Endothelial cell of umbilical vein (primary cell): ENCODE results near the gene SOHLH2. TPM values are rescaled to one million over a fixed set of nuclear protein-coding genes. Genes with fewer than 3 reads are reported as not detected.

Experiments
- BruUV-seq: library from RNA; stranded (reverse); fragments of 400-500 nt; replicated peaks from 2 replicates; lab custom pipeline; 2021; lab: Mats Ljungman, UMichigan
- CTCF ChIA-PET: fragments of 300-600, 350-600 bp; sonication (Branson Sonifier 250); formaldehyde crosslinking; loops from one replicate; lab custom pipeline; 2021; ENCODE audit warnings: antibody characterized with exemption, inconsistent platforms; lab: Charles Lee
- POLR2A ChIA-PET: fragments of 300-600, 350-600 bp; sonication (Branson Sonifier 250); formaldehyde crosslinking; loops from one replicate; lab custom pipeline; 2021; ENCODE audit warnings: antibody characterized with exemption, inconsistent platforms; lab: Charles Lee
- DNase-seq: peaks from one replicate; pipeline ENCODE4 v3.0.0-alpha.2; 2011; ENCODE audit warnings: low read depth, low spot score
- FAIRE-seq: peaks from 2 replicates; lab custom pipeline; 2011; peaks lifted over from hg19 to GRCh38; lab: Jason Lieb, UNC
- H2AFZ ChIP-seq: 2 replicates; pipeline ENCODE4 v1.6.0; 2012; ENCODE audit warnings: low read depth, low read length, control low read depth, inconsistent platforms
- H3K27ac ChIP-seq: 2 replicates; pipeline ENCODE4 v1.5.1; 2011; ENCODE audit warnings: low read depth, mild to moderate bottlenecking, control low read depth, low read length, moderate library complexity; ENCODE audit not compliant: insufficient read depth
- H3K27me3 ChIP-seq, 2 experiments: 2 replicates each; pipeline versions ENCODE4 v1.6.0 to v1.6.1; 2011; ENCODE audit warnings: low read length in 2 of 2, mixed read lengths in 1 of 2; ENCODE audit not compliant: control insufficient read depth in 2 of 2, insufficient read depth in 2 of 2
- H3K36me3 ChIP-seq, 2 experiments: 2 replicates in 1 of 2; 3 replicates in 1 of 2; pipeline ENCODE4 v1.5.1; 2011; ENCODE audit warnings: low read length in 2 of 2, mild to moderate bottlenecking in 1 of 2, moderate library complexity in 1 of 2; ENCODE audit not compliant: control insufficient read depth in 2 of 2, insufficient read depth in 2 of 2; ENCODE audit errors: extremely low read depth in 1 of 2
- H3K4me1 ChIP-seq: 3 replicates; pipeline ENCODE4 v1.5.1; 2011; ENCODE audit warnings: mild to moderate bottlenecking, low read length; ENCODE audit not compliant: control insufficient read depth, insufficient read depth; ENCODE audit errors: extremely low read depth
- H3K4me2 ChIP-seq: 2 replicates; pipeline ENCODE4 v1.6.1; 2011; ENCODE audit warnings: low read length, control low read depth, mixed read lengths; ENCODE audit not compliant: insufficient read depth
- H3K4me3 ChIP-seq, 3 experiments: fragments of 200-600 bp in 1 of 3; sonication (generic), shearing (Covaris generic) in 1 of 3; replicated peaks in 1 of 3; 2 replicates each; pipeline ENCODE4 v1.5.1; 2011 to 2016; ENCODE audit warnings: control low read depth in 3 of 3, low read length in 3 of 3, mild to moderate bottlenecking in 2 of 3, inconsistent platforms in 1 of 3, low read depth in 1 of 3, moderate library complexity in 1 of 3; ENCODE audit not compliant: insufficient read depth in 1 of 3
- H3K79me2 ChIP-seq: 2 replicates; pipeline ENCODE4 v1.6.0; 2012; ENCODE audit warnings: low read length, inconsistent platforms; ENCODE audit not compliant: control insufficient read depth, insufficient read depth
- H3K9ac ChIP-seq: replicated peaks from 2 replicates; pipeline ENCODE3; 2011; ENCODE audit warnings: low read length, control low read depth; ENCODE audit not compliant: insufficient read depth; ENCODE audit errors: extremely low read depth
- H3K9me1 ChIP-seq: replicated peaks from 3 replicates; pipeline ENCODE4 v1.6.0; 2011; ENCODE audit warnings: mild to moderate bottlenecking, low read length; ENCODE audit not compliant: control insufficient read depth, insufficient read depth; ENCODE audit errors: extremely low read depth
- H3K9me3 ChIP-seq: replicated peaks from 2 replicates; pipeline ENCODE4 v1.5.1; 2012; ENCODE audit warnings: low read length, inconsistent platforms; ENCODE audit not compliant: control insufficient read depth, insufficient read depth
- H4K20me1 ChIP-seq: replicated peaks from 2 replicates; pipeline ENCODE3; 2011; ENCODE audit warnings: mild to moderate bottlenecking, low read length; ENCODE audit not compliant: control insufficient read depth, insufficient read depth; ENCODE audit errors: extremely low read depth
- CTCF ChIP-seq, 2 donors: IDR thresholded peaks; 1 replicate in 1 of 2; 2 replicates in 1 of 2; pipeline ENCODE4 v1.5.1; 2011; ENCODE audit warnings: low read length in 2 of 2, mild to moderate bottlenecking in 2 of 2, moderate library complexity in 2 of 2, control low read depth in 1 of 2, inconsistent platforms in 1 of 2, low read depth in 1 of 2; ENCODE audit not compliant: insufficient read depth in 1 of 2; ENCODE audit errors: extremely low read depth in 1 of 2
- EZH2 ChIP-seq: IDR thresholded peaks from 2 replicates; pipeline ENCODE4 v1.6.1; 2012; ENCODE audit warnings: borderline replicate concordance, low read depth, mild to moderate bottlenecking, moderate library complexity, low read length, inconsistent platforms; ENCODE audit not compliant: severe bottlenecking
- FOS ChIP-seq: IDR thresholded peaks from 2 replicates; pipeline ENCODE4 v1.6.1; 2011; ENCODE audit warnings: mild to moderate bottlenecking, low read length, moderate library complexity, borderline replicate concordance; ENCODE audit not compliant: insufficient read depth
- GATA2 ChIP-seq: IDR thresholded peaks from 2 replicates; pipeline ENCODE4 v1.7.0; 2011; ENCODE audit warnings: low read depth, mild to moderate bottlenecking, moderate library complexity, mixed read lengths, low read length; ENCODE audit not compliant: insufficient read length, insufficient read depth
- JUN ChIP-seq: IDR thresholded peaks from 2 replicates; pipeline ENCODE4 v1.6.1; 2011; ENCODE audit warnings: borderline replicate concordance, low read depth; ENCODE audit not compliant: insufficient read length, insufficient read depth
- MAX ChIP-seq: IDR thresholded peaks from 2 replicates; pipeline ENCODE4 v1.6.1; 2011; ENCODE audit not compliant: insufficient read depth, insufficient read length
- MYC ChIP-seq: IDR thresholded peaks from one replicate; pipeline ENCODE4 v1.6.1; 2011; ENCODE audit warnings: mild to moderate bottlenecking, low read depth, low read length
- POLR2A ChIP-seq: IDR thresholded peaks from 2 replicates; pipeline ENCODE4 v1.6.1; 2012; ENCODE audit warnings: low read depth, mild to moderate bottlenecking, control low read depth, low read length
- POLR2AphosphoS5 ChIP-seq: IDR thresholded peaks from 2 replicates; pipeline ENCODE4 v1.6.1; 2012; ENCODE audit warnings: low read depth, mild to moderate bottlenecking, control low read depth, low read length, moderate library complexity; ENCODE audit not compliant: insufficient read depth
- dilution Hi-C: fragments of 300-500 bp; cut with MboI; formaldehyde crosslinking; loops from one replicate; pipeline ENCODE4 v1.15.0; 2019; ENCODE audit warnings: low sequenced_read_pairs; ENCODE audit not compliant: extremely low pct_ligation_motif_present
- intact Hi-C: fragments of 100-400 bp; cut with micrococcal nuclease; formaldehyde crosslinking; loops from one replicate; pipeline ENCODE4 v1.10.0; 2022
- polyA plus RNA-seq, 4 experiments: library from polyadenylated mRNA; depleted of rRNA in 3 of 4; stranded (reverse) in 3 of 4; unstranded in 1 of 4; fragments of >200 nt; gene quantifications; 2 replicates each; pipeline versions ENCODE4 v1.2.1 to v1.2.3, GENCODE V29; 2011 to 2012; ENCODE audit warnings: missing spikeins in 1 of 4
- total RNA-seq: library from RNA; stranded (reverse); gene quantifications from 2 replicates; pipeline ENCODE4 v1.2.3, GENCODE V29; 2021

SOHLH2 gene
- total and polyA plus RNA-seq, 2 donors (not counting 3 experiments of a cell fraction or from before 2014, with no cell fraction given), result 0.11 to 0.55 TPM

GRCh38 chr13:36132376-36132775, 82.0 kb downstream of the SOHLH2 start:
- peaks cover 17 to 24% of the 10 kb centered on the region in 2 experiments for H3K27me3 ChIP-seq
- no peak overlapping the region for H3K9ac ChIP-seq
- ChIA-PET CTCF (interaction anchor here (1.4 to 2.0 kb wide), 3 partner anchors 11 to 142 kb away, joined by 4 to 8 read pairs (median 7); no protein-coding TSS in a partner anchor), POLR2A (no interaction called here)
- dilution Hi-C loops, result no loop called here
- DNase-seq (no peak), FAIRE-seq (no peak)
- intact Hi-C loops, result loop anchor here (5.0 kb wide), 1 partner anchor 145 kb away; no protein-coding TSS in a partner anchor
- H3K4me1 ChIP-seq, result peaks cover 6% of the 10 kb centered on the region
- no peak for TF ChIP-seq MYC
- no peak for TF ChIP-seq POLR2AphosphoS5
- TF ChIP-seq FOS, result no peak
- TF ChIP-seq EZH2, result no peak
- no peak overlapping the region for H3K27ac ChIP-seq
- no peaks in the 10 kb centered on the region for H3K36me3 ChIP-seq
- H4K20me1 ChIP-seq, result no peaks in the 10 kb centered on the region
- H3K4me3 ChIP-seq, result no peak overlapping the region
- H3K9me3 ChIP-seq, result no peaks in the 10 kb centered on the region
- BruUV-seq, result no TSS peak
- H3K9me1 ChIP-seq, result no peaks in the 10 kb centered on the region
- H3K79me2 ChIP-seq, result no peaks in the 10 kb centered on the region
- no peak overlapping the region for H2AFZ ChIP-seq
- H3K4me2 ChIP-seq, result no peak overlapping the region

GRCh38 chr13:36131931-36132297, 82.4 kb downstream of the SOHLH2 start:
- Histone ChIP-seq H3K27me3 (peaks cover 17 to 24% of the 10 kb centered on the region in 2 experiments), H3K4me1 (peaks cover 6% of the 10 kb centered on the region), H3K9ac (no peak overlapping the region), H3K9me3 (no peaks in the 10 kb centered on the region), H3K9me1 (no peaks in the 10 kb centered on the region), H3K36me3 (no peaks in the 10 kb centered on the region), H3K79me2 (no peaks in the 10 kb centered on the region), H2AFZ (no peak overlapping the region), H3K4me3 (no peak overlapping the region), H3K4me2 (no peak overlapping the region), H3K27ac (no peak overlapping the region), H4K20me1 (no peaks in the 10 kb centered on the region)
- CTCF ChIA-PET, result interaction anchor here (1.4 to 2.0 kb wide), 3 partner anchors 12 to 143 kb away, joined by 4 to 8 read pairs (median 7); no protein-coding TSS in a partner anchor
- no peak for DNase-seq
- intact Hi-C loops (loop anchor here (5.0 kb wide), 1 partner anchor 145 kb away; no protein-coding TSS in a partner anchor), dilution Hi-C loops (no loop called here)
- no peak for TF ChIP-seq POLR2AphosphoS5
- TF ChIP-seq EZH2, result no peak
- no peak for TF ChIP-seq MYC
- TF ChIP-seq JUN, result no peak
- no peak for TF ChIP-seq POLR2A
- TF ChIP-seq CTCF (IDR thresholded peaks at IDR 0.05; ENCODE audit: extremely low read depth in 1 of 2, insufficient read depth in 1 of 2, low read depth in 1 of 2, low read length in 2 of 2), result no peak
- no peak for TF ChIP-seq FOS
- no peak for TF ChIP-seq GATA2
- TF ChIP-seq MAX, result no peak
- FAIRE-seq, result no peak
- POLR2A ChIA-PET, result no interaction called here
- no TSS peak for BruUV-seq
